Fibroblast of lung (primary cell): ENCODE measurements around the gene ZNF521. TPM values are rescaled to one million over a fixed set of nuclear protein-coding genes. Genes with fewer than 3 reads are reported as not detected.

Source experiments
- DNase-seq, 2 donors: peaks; one replicate each; pipeline versions ENCODE4 v3.0.0 to v3.0.0-alpha.2; 2010; ENCODE audit warnings: low read depth in 2 of 2
- H2AFZ ChIP-seq: 2 replicates; pipeline ENCODE4 v1.5.1; 2012; ENCODE audit warnings: low read length, control low read depth, inconsistent platforms
- H3K27ac ChIP-seq: 2 replicates; pipeline ENCODE4 v1.5.1; 2011; ENCODE audit warnings: low read length, control low read depth; ENCODE audit not compliant: insufficient read depth
- H3K27me3 ChIP-seq: 2 replicates; pipeline ENCODE4 v1.5.1; 2011; ENCODE audit warnings: mild to moderate bottlenecking, low read length; ENCODE audit not compliant: control insufficient read depth, insufficient read depth
- H3K36me3 ChIP-seq: 2 replicates; pipeline ENCODE4 v1.5.1; 2011; ENCODE audit warnings: low read length; ENCODE audit not compliant: control insufficient read depth, insufficient read depth
- H3K4me1 ChIP-seq: 2 replicates; pipeline ENCODE4 v1.5.1; 2011; ENCODE audit warnings: low read length; ENCODE audit not compliant: control insufficient read depth, insufficient read depth; ENCODE audit errors: extremely low read depth
- H3K4me2 ChIP-seq: 2 replicates; pipeline ENCODE4 v1.5.1; 2011; ENCODE audit warnings: low read length, control low read depth; ENCODE audit not compliant: insufficient read depth; ENCODE audit errors: extremely low read depth
- H3K4me3 ChIP-seq, 4 experiments: fragments of 200-600 bp in 1 of 4; sonication (generic) in 1 of 4; replicated peaks in 1 of 4; 2 replicates each; pipeline ENCODE4 v1.5.1; 2011 to 2016; ENCODE audit warnings: low read length in 4 of 4, low read depth in 3 of 4, mild to moderate bottlenecking in 3 of 4, control low read depth in 2 of 4, inconsistent platforms in 1 of 4, mixed read lengths in 1 of 4; ENCODE audit not compliant: insufficient read depth in 1 of 4; ENCODE audit errors: control extremely low read depth in 1 of 4
- H3K79me2 ChIP-seq: 2 replicates; pipeline ENCODE4 v1.5.1; 2012; ENCODE audit warnings: mild to moderate bottlenecking, low read length, inconsistent platforms; ENCODE audit not compliant: control insufficient read depth, insufficient read depth
- H3K9ac ChIP-seq: 2 replicates; pipeline ENCODE4 v1.5.1; 2011; ENCODE audit warnings: mild to moderate bottlenecking, low read length, control low read depth; ENCODE audit not compliant: insufficient read depth
- H3K9me3 ChIP-seq: 2 replicates; pipeline ENCODE4 v1.5.1; 2012; ENCODE audit warnings: low read depth, low read length; ENCODE audit not compliant: control insufficient read depth, insufficient read depth
- H4K20me1 ChIP-seq: 2 replicates; pipeline ENCODE4 v1.5.1; 2011; ENCODE audit warnings: low read length; ENCODE audit not compliant: control insufficient read depth, insufficient read depth; ENCODE audit errors: extremely low read depth
- EZH2 ChIP-seq: IDR thresholded peaks from 2 replicates; pipeline ENCODE4 v1.5.1; 2012; ENCODE audit warnings: low read length, control low read depth, mild to moderate bottlenecking; ENCODE audit errors: missing control alignments
- polyA plus RNA-seq, 2 donors: library from polyadenylated mRNA; depleted of rRNA in 1 of 2; stranded (reverse) in 1 of 2; unstranded in 1 of 2; fragments of >200 nt; gene quantifications; 2 replicates each; pipeline ENCODE4 v1.2.1, GENCODE V29; 2011 to 2012; ENCODE audit warnings: missing spikeins in 1 of 2
- total RNA-seq: library from RNA; depleted of rRNA; stranded (reverse); fragments of >200 nt; gene quantifications from 2 replicates; pipeline ENCODE4 v1.2.1, GENCODE V29; 2014
- TF ChIP-seq, protein P1 (sequence below), 2 donors: IDR thresholded peaks in 1 of 2; conservative IDR thresholded peaks in 1 of 2; 1 replicate in 1 of 2; 2 replicates in 1 of 2; pipeline ENCODE4 v1.5.1; 2011 to 2012; ENCODE audit warnings: low read length in 2 of 2, control low read depth in 1 of 2, inconsistent platforms in 1 of 2, low read depth in 1 of 2, mild to moderate bottlenecking in 1 of 2

The ZNF521 gene
- total and polyA plus RNA-seq, 2 donors (not counting 1 experiment from before 2014, with no cell fraction given) = 25.2 to 43.6 TPM

DNA sequence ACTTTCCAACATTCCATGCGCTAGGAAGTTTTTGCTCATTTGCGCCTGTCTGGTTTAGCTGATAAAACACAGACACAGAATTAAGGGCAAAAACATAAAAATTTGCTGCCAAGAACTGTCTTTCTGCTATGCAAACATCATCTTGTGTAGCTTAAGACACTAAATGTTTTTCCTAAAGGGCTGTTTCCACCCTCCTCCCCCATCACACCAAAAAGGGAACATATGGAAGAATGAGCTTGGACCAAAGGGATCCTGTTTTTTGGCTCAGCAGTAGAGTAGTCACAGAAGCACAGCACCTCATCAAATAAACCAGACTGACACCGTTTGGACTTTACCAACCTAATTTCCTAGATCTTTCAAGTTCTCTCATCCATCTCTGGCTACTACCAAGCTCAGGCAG lies 210.1 kb downstream of the ZNF521 start:
- H3K36me3 ChIP-seq = no peaks in the 10 kb centered on the region
- no peaks in the 10 kb centered on the region for H3K79me2 ChIP-seq
- no peak for TF ChIP-seq EZH2
- TF ChIP-seq, protein P1, sequence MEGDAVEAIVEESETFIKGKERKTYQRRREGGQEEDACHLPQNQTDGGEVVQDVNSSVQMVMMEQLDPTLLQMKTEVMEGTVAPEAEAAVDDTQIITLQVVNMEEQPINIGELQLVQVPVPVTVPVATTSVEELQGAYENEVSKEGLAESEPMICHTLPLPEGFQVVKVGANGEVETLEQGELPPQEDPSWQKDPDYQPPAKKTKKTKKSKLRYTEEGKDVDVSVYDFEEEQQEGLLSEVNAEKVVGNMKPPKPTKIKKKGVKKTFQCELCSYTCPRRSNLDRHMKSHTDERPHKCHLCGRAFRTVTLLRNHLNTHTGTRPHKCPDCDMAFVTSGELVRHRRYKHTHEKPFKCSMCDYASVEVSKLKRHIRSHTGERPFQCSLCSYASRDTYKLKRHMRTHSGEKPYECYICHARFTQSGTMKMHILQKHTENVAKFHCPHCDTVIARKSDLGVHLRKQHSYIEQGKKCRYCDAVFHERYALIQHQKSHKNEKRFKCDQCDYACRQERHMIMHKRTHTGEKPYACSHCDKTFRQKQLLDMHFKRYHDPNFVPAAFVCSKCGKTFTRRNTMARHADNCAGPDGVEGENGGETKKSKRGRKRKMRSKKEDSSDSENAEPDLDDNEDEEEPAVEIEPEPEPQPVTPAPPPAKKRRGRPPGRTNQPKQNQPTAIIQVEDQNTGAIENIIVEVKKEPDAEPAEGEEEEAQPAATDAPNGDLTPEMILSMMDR (conservative IDR thresholded peaks at IDR 0.05 in 1 of 2, IDR thresholded peaks at IDR 0.05 in 1 of 2; ENCODE audit: low read depth in 1 of 2, low read length in 2 of 2) = no peak
- H3K9ac ChIP-seq = no peak overlapping the region
- H3K27ac ChIP-seq = no peak overlapping the region
- no peak for DNase-seq
- H3K4me1 ChIP-seq = no peaks in the 10 kb centered on the region
- H4K20me1 ChIP-seq = no peaks in the 10 kb centered on the region
- H3K4me3 ChIP-seq = no peak overlapping the region
- no peak overlapping the region for H3K4me2 ChIP-seq
- H3K9me3 ChIP-seq = no peaks in the 10 kb centered on the region
- H2AFZ ChIP-seq = no peak overlapping the region
- H3K27me3 ChIP-seq = no peaks in the 10 kb centered on the region

DNA sequence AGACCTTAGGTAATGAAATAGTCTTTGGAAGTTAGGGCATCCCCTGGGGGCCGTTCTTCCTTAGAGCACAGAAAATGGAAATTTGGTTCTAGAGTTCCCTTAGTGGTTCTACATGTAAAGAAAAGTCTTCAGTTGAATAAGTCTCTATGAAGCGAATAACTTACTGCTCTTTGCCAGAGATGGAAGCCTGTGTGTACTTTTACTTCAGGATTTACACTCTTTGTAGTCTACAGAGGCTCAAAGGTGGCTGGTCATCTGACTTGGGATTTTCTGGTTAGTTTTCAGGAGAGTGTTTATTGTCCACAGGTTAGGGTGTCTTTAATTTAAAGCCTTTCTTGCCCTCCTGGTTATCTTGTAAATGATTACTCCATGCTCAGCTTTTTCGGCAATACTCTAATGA lies 210.6 kb downstream of the ZNF521 start:
- Histone ChIP-seq H4K20me1 (no peaks in the 10 kb centered on the region), H3K4me1 (no peaks in the 10 kb centered on the region), H2AFZ (no peak overlapping the region), H3K9me3 (no peaks in the 10 kb centered on the region), H3K4me3 (no peak overlapping the region), H3K27ac (no peak overlapping the region), H3K36me3 (no peaks in the 10 kb centered on the region), H3K9ac (no peak overlapping the region), H3K4me2 (no peak overlapping the region), H3K27me3 (no peaks in the 10 kb centered on the region), H3K79me2 (no peaks in the 10 kb centered on the region)
- TF ChIP-seq EZH2 = no peak
- TF ChIP-seq, protein P1 (conservative IDR thresholded peaks at IDR 0.05 in 1 of 2, IDR thresholded peaks at IDR 0.05 in 1 of 2; ENCODE audit: low read depth in 1 of 2, low read length in 2 of 2) = no peak
- DNase-seq = no peak

DNA sequence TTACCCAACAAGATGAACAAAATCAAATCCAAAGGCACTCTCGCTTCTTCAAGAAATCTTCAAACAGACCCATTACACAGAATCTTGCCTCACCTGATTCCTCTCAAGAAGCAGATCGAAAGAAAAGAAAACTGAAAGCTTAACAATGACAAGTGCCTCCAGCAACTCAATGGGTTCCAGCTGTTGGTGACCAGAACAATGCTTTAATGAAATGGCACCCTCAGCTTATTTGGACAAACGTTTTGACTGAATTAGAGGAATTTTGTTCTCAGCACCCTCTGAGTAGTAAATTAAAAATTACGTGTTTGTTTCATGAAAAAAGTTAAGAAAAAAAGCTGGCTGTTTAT lies 211.0 kb downstream of the ZNF521 start:
- no peaks in the 10 kb centered on the region for H3K27me3 ChIP-seq
- no peak for DNase-seq
- H3K4me3 ChIP-seq = no peak overlapping the region
- no peak overlapping the region for H2AFZ ChIP-seq
- no peaks in the 10 kb centered on the region for H4K20me1 ChIP-seq
- no peaks in the 10 kb centered on the region for H3K36me3 ChIP-seq
- H3K4me2 ChIP-seq = no peak overlapping the region
- H3K79me2 ChIP-seq = no peaks in the 10 kb centered on the region
- H3K4me1 ChIP-seq = no peaks in the 10 kb centered on the region
- no peak overlapping the region for H3K27ac ChIP-seq
- TF ChIP-seq, protein P1 (conservative IDR thresholded peaks at IDR 0.05 in 1 of 2, IDR thresholded peaks at IDR 0.05 in 1 of 2; ENCODE audit: low read depth in 1 of 2, low read length in 2 of 2) = no peak
- no peak for TF ChIP-seq EZH2
- no peaks in the 10 kb centered on the region for H3K9me3 ChIP-seq
- no peak overlapping the region for H3K9ac ChIP-seq
